Spinal cord (tissue), 10 donors: ENCODE measurements around the gene CD69. TPM values are rescaled to one million over a fixed set of nuclear protein-coding genes. Genes with fewer than 3 reads are reported as not detected.

Experiments used
- DNase-seq, 6 donors: peaks; one replicate each; pipeline versions ENCODE4 v3.0.0 to v3.0.0-alpha.2; 2013 to 2015; ENCODE audit warnings: low spot score in 6 of 6, low read depth in 4 of 6
- H3K27ac ChIP-seq: one replicate; pipeline ENCODE4 v1.5.1; 2013; ENCODE audit warnings: low read depth, low read length, control low read depth
- H3K27me3 ChIP-seq: one replicate; pipeline ENCODE4 v1.6.1; 2013; ENCODE audit warnings: low read length; ENCODE audit not compliant: control insufficient read depth, insufficient read depth
- H3K36me3 ChIP-seq: one replicate; pipeline ENCODE4 v1.6.1; 2013; ENCODE audit warnings: low read length; ENCODE audit not compliant: control insufficient read depth, insufficient read depth
- H3K4me1 ChIP-seq: one replicate; pipeline ENCODE4 v1.6.1; 2013; ENCODE audit warnings: low read length; ENCODE audit not compliant: control insufficient read depth, insufficient read depth
- H3K4me3 ChIP-seq: one replicate; pipeline ENCODE4 v1.5.1; 2013; ENCODE audit warnings: low read depth, low read length, control low read depth
- H3K9me3 ChIP-seq: one replicate; pipeline ENCODE4 v1.6.1; 2013; ENCODE audit warnings: low read length; ENCODE audit not compliant: control insufficient read depth, insufficient read depth
- WGBS: methylation state at CpG from one replicate; pipeline ENCODE4 v1.1.5; 2013; ENCODE audit warnings: missing lambda C conversion rate; ENCODE audit not compliant: insufficient coverage; 5-methylcytosine and 5-hydroxymethylcytosine counted together
- polyA plus RNA-seq, 2 donors: library from polyadenylated mRNA; unstranded; fragments of 120-200 nt; gene quantifications; one replicate each; pipeline ENCODE4 v1.2.1, GENCODE V29; 2013; ENCODE audit not compliant: insufficient read length in 2 of 2
- total RNA-seq, 2 donors: library from RNA; depleted of rRNA in 1 of 2; stranded (reverse); fragments of 120-200 nt in 1 of 2; fragments of >200 nt in 1 of 2; gene quantifications; one replicate each; pipeline versions ENCODE4 v1.2.3 to v1.2.4, GENCODE V29; 2013 to 2014
- donor health status: healthy.

Gene CD69
- total and polyA plus RNA-seq, 4 donors = 0.63 to 9.6 (median 1.6) TPM

- Histone ChIP-seq H3K4me1 (no peaks in the 10 kb centered on the region), H3K36me3 (no peaks in the 10 kb centered on the region), H3K9me3 (no peaks in the 10 kb centered on the region), H3K4me3 (no peak overlapping the region), H3K27ac (no peak overlapping the region), H3K27me3 (no peaks in the 10 kb centered on the region)
- WGBS = no CpG with 5 or more reads among the region's 3 CpGs
- no peak for DNase-seq
Observed at GRCh38 chr12:9758119-9758518, 2.6 kb downstream of the CD69 start.

- Histone ChIP-seq H3K9me3 (no peaks in the 10 kb centered on the region), H3K36me3 (no peaks in the 10 kb centered on the region), H3K4me1 (no peaks in the 10 kb centered on the region), H3K27ac (no peak overlapping the region), H3K27me3 (no peaks in the 10 kb centered on the region), H3K4me3 (no peak overlapping the region)
- no CpG with 5 or more reads among the region's 5 CpGs for WGBS
- no peak for DNase-seq
Observed at GRCh38 chr12:9757433-9758025, 3.2 kb downstream of the CD69 start.

DNA sequence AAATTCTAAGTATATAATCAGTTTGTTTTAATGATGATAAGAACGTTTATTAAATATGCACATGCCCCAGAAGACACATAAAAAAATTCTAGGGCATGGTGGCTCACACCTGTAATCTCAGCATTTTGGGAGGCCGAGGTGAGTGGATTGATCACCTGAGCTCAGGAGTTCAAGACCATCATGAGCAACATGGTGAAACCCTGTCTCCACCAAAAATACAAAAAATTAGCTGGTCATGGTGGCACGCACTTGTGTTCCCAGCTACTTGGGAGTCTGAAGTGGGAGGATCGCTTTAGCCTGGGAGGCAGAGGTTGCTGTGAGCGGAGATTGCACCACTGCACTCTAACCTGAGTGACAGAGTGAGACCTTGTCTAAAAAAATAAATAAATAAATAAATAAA is 4.0 kb downstream of the CD69 start:
- H3K4me1 ChIP-seq = no peaks in the 10 kb centered on the region
- no peaks in the 10 kb centered on the region for H3K36me3 ChIP-seq
- no peak overlapping the region for H3K27ac ChIP-seq
- no peak overlapping the region for H3K4me3 ChIP-seq
- WGBS = 100% methylated on average over 1 of the region's 5 CpGs
- H3K9me3 ChIP-seq = no peaks in the 10 kb centered on the region
- DNase-seq = no peak
- H3K27me3 ChIP-seq = no peaks in the 10 kb centered on the region

- DNase-seq = no peak
- Histone ChIP-seq H3K36me3 (no peaks in the 10 kb centered on the region), H3K4me1 (no peaks in the 10 kb centered on the region), H3K27ac (no peak overlapping the region), H3K4me3 (no peak overlapping the region), H3K27me3 (no peaks in the 10 kb centered on the region), H3K9me3 (no peaks in the 10 kb centered on the region)
- WGBS = no CpG with 5 or more reads among the region's 2 CpGs
Observed at GRCh38 chr12:9756170-9756569, 4.5 kb downstream of the CD69 start.

GRCh38 chr12:9755567-9755966 is 5.1 kb downstream of the CD69 start:
- Histone ChIP-seq H3K27me3 (no peaks in the 10 kb centered on the region), H3K36me3 (no peaks in the 10 kb centered on the region), H3K4me3 (no peak overlapping the region), H3K4me1 (no peaks in the 10 kb centered on the region), H3K27ac (no peak overlapping the region), H3K9me3 (no peaks in the 10 kb centered on the region)
- DNase-seq = no peak
- no CpG with 5 or more reads among the region's 2 CpGs for WGBS

- no peaks in the 10 kb centered on the region for H3K9me3 ChIP-seq
- no peak for DNase-seq
- H3K27ac ChIP-seq = no peak overlapping the region
- H3K4me3 ChIP-seq = no peak overlapping the region
- H3K4me1 ChIP-seq = no peaks in the 10 kb centered on the region
- no peaks in the 10 kb centered on the region for H3K36me3 ChIP-seq
- no peaks in the 10 kb centered on the region for H3K27me3 ChIP-seq
Observed at GRCh38 chr12:9755035-9755434, 5.7 kb downstream of the CD69 start.

DNA sequence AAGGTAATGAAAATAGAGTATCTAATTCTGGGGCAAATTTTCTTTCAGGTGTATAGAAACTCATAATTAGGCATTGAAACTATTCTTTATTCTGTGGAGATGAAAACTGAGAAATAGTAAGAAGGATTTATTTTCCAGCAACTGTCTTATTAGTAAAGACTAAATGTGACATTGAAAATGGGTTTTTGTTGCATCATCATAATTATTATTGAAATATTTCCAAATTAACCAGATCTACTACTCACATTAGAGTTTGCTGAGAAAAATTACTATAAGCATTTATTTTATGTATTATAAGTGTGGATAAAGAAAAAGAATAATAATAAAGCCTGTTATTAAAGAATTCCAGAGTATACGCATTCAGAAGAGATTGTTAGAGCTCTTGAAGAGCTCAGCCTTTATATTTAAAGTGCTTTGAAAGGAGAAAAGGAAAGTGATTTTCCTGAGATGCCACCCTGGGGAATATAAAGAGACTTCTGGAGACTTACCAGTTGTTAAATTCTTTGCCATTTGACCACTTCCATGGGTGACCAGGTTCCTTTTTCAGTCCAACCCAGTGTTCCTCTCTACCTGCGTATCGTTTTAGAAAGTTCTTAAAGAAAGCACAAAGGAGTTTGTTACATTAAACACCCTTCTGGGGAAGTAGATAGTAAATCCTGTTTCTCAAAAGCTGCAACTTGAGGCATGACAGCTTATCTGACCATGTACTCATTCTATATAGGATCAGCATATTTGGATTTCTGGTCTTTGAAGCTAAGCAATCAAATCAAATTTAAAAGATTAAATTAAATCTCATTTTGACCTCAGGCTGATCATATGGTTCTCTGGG is 6.4 kb downstream of the CD69 start:
- no peak for DNase-seq
- Histone ChIP-seq H3K27ac (no peak overlapping the region), H3K9me3 (no peaks in the 10 kb centered on the region), H3K27me3 (no peaks in the 10 kb centered on the region), H3K4me1 (no peaks in the 10 kb centered on the region), H3K36me3 (no peaks in the 10 kb centered on the region), H3K4me3 (no peak overlapping the region)
- WGBS = no CpG with 5 or more reads among the region's 3 CpGs

GRCh38 chr12:9753498-9753897 is 7.2 kb downstream of the CD69 start:
- no peak overlapping the region for H3K27ac ChIP-seq
- no CpG with 5 or more reads among the region's 3 CpGs for WGBS

DNA sequence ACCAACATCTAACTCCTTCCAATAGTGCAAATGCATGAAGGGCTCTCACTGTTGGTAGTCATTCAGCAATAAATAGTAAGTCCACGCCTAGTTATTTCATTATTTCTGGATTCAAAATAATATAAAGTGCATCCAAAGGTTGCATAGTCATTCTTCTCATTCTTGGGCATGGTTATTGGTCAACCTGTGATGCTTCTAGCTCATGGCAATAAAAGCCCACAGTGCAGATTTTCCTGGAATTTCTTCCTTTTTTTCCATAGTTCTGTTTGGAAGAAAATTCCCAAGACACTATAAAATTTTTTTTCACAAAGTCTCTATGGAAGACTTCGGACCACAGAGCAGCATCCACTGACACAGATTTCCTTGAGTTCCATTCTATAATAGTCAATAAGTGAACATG is 7.6 kb downstream of the CD69 start:
- no peaks in the 10 kb centered on the region for H3K9me3 ChIP-seq
- WGBS = 80% methylated on average over 1 of the region's 2 CpGs
- no peak for DNase-seq
- H3K4me3 ChIP-seq = no peak overlapping the region
- H3K27ac ChIP-seq = no peak overlapping the region
- H3K4me1 ChIP-seq = no peaks in the 10 kb centered on the region
- H3K36me3 ChIP-seq = no peaks in the 10 kb centered on the region
- no peaks in the 10 kb centered on the region for H3K27me3 ChIP-seq

More at GRCh38 chr12:9753498-9753897, 7.2 kb downstream of the CD69 start:
- no peaks in the 10 kb centered on the region for H3K27me3 ChIP-seq
- H3K4me3 ChIP-seq = no peak overlapping the region
- no peaks in the 10 kb centered on the region for H3K9me3 ChIP-seq
- no peak for DNase-seq
- H3K36me3 ChIP-seq = no peaks in the 10 kb centered on the region
- no peaks in the 10 kb centered on the region for H3K4me1 ChIP-seq
